HG03159 (cell line): Measurements from ENCODE around the gene KIF22.
"Not testable (repeated sequence)": the region's sequence is repeated elsewhere in the genome, so short reads cannot be mapped to it uniquely, and the experiment has no call there.

ENCODE experiments used
- ATAC-seq: cut with Tn5 transposase; IDR thresholded peaks from one replicate; pipeline ENCODE4 v1.9.1; 2021; ENCODE audit warnings: mild to moderate bottlenecking, moderate library complexity; ENCODE audit not compliant: unreplicated experiment

The KIF22 gene

GRCh38 chr16:29793153-29793552 is 2.6 kb downstream of the KIF22 start:
- ATAC-seq: not testable (repeated sequence)

- ATAC-seq: no peak
These were observed 3.7 kb downstream of the KIF22 start for GRCh38 chr16:29794231-29794710.

GRCh38 chr16:29802416-29802935 is 11.9 kb downstream of the KIF22 start:
- no peak for ATAC-seq

- ATAC-seq: no peak
These were observed 13.5 kb downstream of the KIF22 start for GRCh38 chr16:29804020-29804419.

GRCh38 chr16:29804455-29805231 is 14.1 kb downstream of the KIF22 start:
- ATAC-seq: no peak

GRCh38 chr16:29805232-29806098 is 14.9 kb downstream of the KIF22 start:
- ATAC-seq: peak; percentile 48

GRCh38 chr16:29806099-29806579 is 15.6 kb downstream of the KIF22 start, which contains the start of gene MAZ:
TSS of gene MAZ (plus strand) at chr16:29806529. CDS start at chr16:29806702, 173 bp downstream.
- ATAC-seq: no peak

GRCh38 chr16:29806641-29807425 is 16.3 kb downstream of the KIF22 start:
- ATAC-seq: no peak

- ATAC-seq: no peak
These were observed 17.1 kb downstream of the KIF22 start for GRCh38 chr16:29807426-29808218.

- ATAC-seq: no peak
These were observed 17.8 kb downstream of the KIF22 start for GRCh38 chr16:29808219-29808900.

- no peak for ATAC-seq
These were observed 18.6 kb downstream of the KIF22 start for GRCh38 chr16:29809031-29809747.

- ATAC-seq: no peak
These were observed 19.5 kb downstream of the KIF22 start for GRCh38 chr16:29809850-29810698.

GRCh38 chr16:29810699-29811169 is 20.2 kb downstream of the KIF22 start:
- no peak for ATAC-seq

- ATAC-seq: no peak
These were observed 20.8 kb downstream of the KIF22 start for GRCh38 chr16:29811170-29811895.

GRCh38 chr16:29811896-29812665 is 21.5 kb downstream of the KIF22 start, which contains the start of gene PRRT2:
TSS of gene PRRT2 (plus strand) at chr16:29812193. CDS start at chr16:29813055, 862 bp downstream.
- ATAC-seq: no peak
